Natural killer cell treated with Interleukin-12 subunit alpha and Interleukin-12 subunit beta and Interleukin-15 and Interleukin-18, amount 100 ng/mL, for 72 hours (primary cell): Measurements from ENCODE around the gene SLC2A4. TPM values are rescaled to one million over a fixed set of nuclear protein-coding genes. Genes with fewer than 3 reads are reported as not detected.

Experiments
- ATAC-seq, 2 donors: fragments of 150-1000 bp; cut with Tn5 transposase in 1 of 2; sonication (Bioruptor Pico), chemical (Tn5 transposase) in 1 of 2; 2 replicates each; pipeline ENCODE4 v1.10.0; 2021
- DNase-seq: peaks from one replicate; pipeline ENCODE4 v3.0.0; 2022; ENCODE audit warnings: low spot score
- H3K27ac Mint-ChIP-seq, 2 donors: 1 replicate in 1 of 2; 2 replicates in 1 of 2; pipeline ENCODE4 v1.8.0; 2022; ENCODE audit warnings: mixed read lengths in 2 of 2, mild to moderate bottlenecking in 1 of 2, moderate library complexity in 1 of 2
- H3K27me3 Mint-ChIP-seq, 2 donors: 1 replicate in 1 of 2; 2 replicates in 1 of 2; pipeline ENCODE4 v1.8.0; 2022; ENCODE audit warnings: mixed read lengths in 2 of 2
- H3K36me3 Mint-ChIP-seq: one replicate; pipeline ENCODE4 v1.8.0; 2022; ENCODE audit warnings: mixed read lengths
- H3K4me1 Mint-ChIP-seq, 2 donors: 1 replicate in 1 of 2; 2 replicates in 1 of 2; pipeline ENCODE4 v1.8.0; 2022; ENCODE audit warnings: low read depth in 2 of 2, mixed read lengths in 2 of 2, mild to moderate bottlenecking in 1 of 2
- H3K4me3 Mint-ChIP-seq: one replicate; pipeline ENCODE4 v1.8.0; 2022; ENCODE audit warnings: mixed read lengths
- H3K9me3 Mint-ChIP-seq: 2 replicates; pipeline ENCODE4 v1.8.0; 2022; ENCODE audit warnings: mixed read lengths
- total RNA-seq, 2 donors: library from RNA; stranded (reverse); gene quantifications; one replicate each; pipeline ENCODE4 v1.2.3, GENCODE V29; 2022

SLC2A4 gene
- total RNA-seq, 2 donors from 2014 or later, result 0.50 TPM; not detected in 1

GRCh38 chr17:7253082-7253481, 28.4 kb upstream of the SLC2A4 start:
- peak overlapping the region; percentile 94 for H3K4me3 Mint-ChIP-seq
- H3K36me3 Mint-ChIP-seq, result peaks cover 19% of the 10 kb centered on the region
- H3K27ac Mint-ChIP-seq, result peak overlapping the region; percentile 86 to 97
- H3K4me1 Mint-ChIP-seq, result peaks cover 41 to 46% of the 10 kb centered on the region in 2 donors
- DNase-seq (no peak), ATAC-seq (no peak)
- no peaks in the 10 kb centered on the region for H3K9me3 Mint-ChIP-seq
- no peaks in the 10 kb centered on the region for H3K27me3 Mint-ChIP-seq

GRCh38 chr17:7254511-7254910, 27.0 kb upstream of the SLC2A4 start:
- Mint-ChIP-seq H3K9me3 (no peaks in the 10 kb centered on the region), H3K4me3 (no peak overlapping the region)

GRCh38 chr17:7256766-7257456, 24.6 kb upstream of the SLC2A4 start:
- no peak for DNase-seq
- H3K4me1 Mint-ChIP-seq, result peaks cover 23 to 28% of the 10 kb centered on the region in 2 donors
- H3K9me3 Mint-ChIP-seq, result no peaks in the 10 kb centered on the region
- H3K27ac Mint-ChIP-seq, result no peak overlapping the region
- H3K36me3 Mint-ChIP-seq, result peaks cover 19% of the 10 kb centered on the region
- H3K4me3 Mint-ChIP-seq, result no peak overlapping the region
- no peaks in the 10 kb centered on the region for H3K27me3 Mint-ChIP-seq
- ATAC-seq, result no peak

More at GRCh38 chr17:7254511-7254910, 27.0 kb upstream of the SLC2A4 start:
- H3K4me1 Mint-ChIP-seq, result peaks cover 37 to 38% of the 10 kb centered on the region in 2 donors
- H3K27me3 Mint-ChIP-seq, result no peaks in the 10 kb centered on the region
- peak overlapping the region in 1 of 2 donors; percentile 49 for H3K27ac Mint-ChIP-seq
- no peak for DNase-seq
- no peak for ATAC-seq
- H3K36me3 Mint-ChIP-seq, result peaks cover 19% of the 10 kb centered on the region

GRCh38 chr17:7258731-7259554, 22.6 kb upstream of the SLC2A4 start:
- ATAC-seq (no peak), DNase-seq (no peak)
- Mint-ChIP-seq H3K4me1 (peaks cover 21 to 24% of the 10 kb centered on the region in 2 donors), H3K36me3 (peaks cover 12% of the 10 kb centered on the region), H3K9me3 (no peaks in the 10 kb centered on the region), H3K4me3 (no peak overlapping the region), H3K27me3 (peaks cover 12 to 14% of the 10 kb centered on the region in 2 donors), H3K27ac (no peak overlapping the region)

- H3K9me3 Mint-ChIP-seq, result no peaks in the 10 kb centered on the region
- H3K36me3 Mint-ChIP-seq, result peaks cover 11% of the 10 kb centered on the region
- H3K4me3 Mint-ChIP-seq, result no peak overlapping the region
- DNase-seq, result no peak
- H3K27me3 Mint-ChIP-seq, result peaks cover 14 to 18% of the 10 kb centered on the region in 2 donors
- H3K27ac Mint-ChIP-seq, result no peak overlapping the region
- H3K4me1 Mint-ChIP-seq, result peaks cover 21 to 24% of the 10 kb centered on the region in 2 donors
- no peak for ATAC-seq
These were observed 22.0 kb upstream of the SLC2A4 start for GRCh38 chr17:7259555-7259889.

- DNase-seq (no peak), ATAC-seq (no peak)
- Mint-ChIP-seq H3K27me3 (peaks cover 14 to 18% of the 10 kb centered on the region in 2 donors), H3K4me3 (no peak overlapping the region), H3K36me3 (peaks cover 6% of the 10 kb centered on the region), H3K9me3 (no peaks in the 10 kb centered on the region), H3K4me1 (peaks cover 17 to 24% of the 10 kb centered on the region in 2 donors), H3K27ac (no peak overlapping the region)
These were observed 21.4 kb upstream of the SLC2A4 start for GRCh38 chr17:7260151-7260550.

- DNase-seq, result no peak
These were observed 20.7 kb upstream of the SLC2A4 start for GRCh38 chr17:7260651-7261378.

GRCh38 chr17:7261379-7262191, 19.9 kb upstream of the SLC2A4 start:
- peaks cover 17 to 20% of the 10 kb centered on the region in 2 donors for H3K27me3 Mint-ChIP-seq
- DNase-seq (no peak), ATAC-seq (peak; percentile 62 to 70)
- peaks cover 1% of the 10 kb centered on the region for H3K36me3 Mint-ChIP-seq
- H3K27ac Mint-ChIP-seq, result no peak overlapping the region
- H3K9me3 Mint-ChIP-seq, result no peaks in the 10 kb centered on the region
- H3K4me3 Mint-ChIP-seq, result peak overlapping the region; percentile 49
- H3K4me1 Mint-ChIP-seq, result peaks cover 17 to 24% of the 10 kb centered on the region in 2 donors

More at GRCh38 chr17:7260651-7261378, 20.7 kb upstream of the SLC2A4 start:
- Mint-ChIP-seq H3K27me3 (peaks cover 14 to 18% of the 10 kb centered on the region in 2 donors), H3K9me3 (no peaks in the 10 kb centered on the region), H3K4me3 (peak overlapping the region; percentile 42), H3K4me1 (peaks cover 17 to 24% of the 10 kb centered on the region in 2 donors), H3K27ac (no peak overlapping the region), H3K36me3 (peaks cover 6% of the 10 kb centered on the region)
- ATAC-seq, result peak; percentile 76 to 78

- Mint-ChIP-seq H3K36me3 (no peaks in the 10 kb centered on the region), H3K4me3 (peak within 1 kb of the TSS; percentile 67), H3K27ac (peak within 1 kb of the TSS in 1 of 2 donors; percentile 49), H3K9me3 (no peaks in the 10 kb centered on the region), H3K4me1 (peaks cover 17 to 24% of the 10 kb centered on the region in 2 donors), H3K27me3 (peaks cover 20 to 25% of the 10 kb centered on the region in 2 donors)
- ATAC-seq (no peak), DNase-seq (no peak)
These were observed 19.2 kb upstream of the SLC2A4 start, which contains the start of gene CLDN7 for GRCh38 chr17:7262192-7262934. Gene CLDN7 (minus strand): TSS chr17:7262478. CDS start chr17:7262043, 435 bp downstream.

- H3K27me3 Mint-ChIP-seq, result peaks cover 20 to 25% of the 10 kb centered on the region in 2 donors
- H3K36me3 Mint-ChIP-seq, result no peaks in the 10 kb centered on the region
- DNase-seq (no peak), ATAC-seq (peak in 1 of 2 donors; percentile 11)
- H3K27ac Mint-ChIP-seq, result peak overlapping the region in 1 of 2 donors; percentile 49
- peaks cover 17 to 24% of the 10 kb centered on the region in 2 donors for H3K4me1 Mint-ChIP-seq
- H3K9me3 Mint-ChIP-seq, result no peaks in the 10 kb centered on the region
- peak overlapping the region; percentile 67 for H3K4me3 Mint-ChIP-seq
These were observed 18.4 kb upstream of the SLC2A4 start for GRCh38 chr17:7262935-7263800.

- Mint-ChIP-seq H3K27ac (peak overlapping the region in 1 of 2 donors; percentile 49), H3K4me3 (peak overlapping the region; percentile 67), H3K4me1 (peaks cover 17 to 24% of the 10 kb centered on the region in 2 donors), H3K36me3 (no peaks in the 10 kb centered on the region), H3K9me3 (no peaks in the 10 kb centered on the region), H3K27me3 (peaks cover 20 to 25% of the 10 kb centered on the region in 2 donors)
- DNase-seq (no peak), ATAC-seq (no peak)
These were observed 17.8 kb upstream of the SLC2A4 start for GRCh38 chr17:7263801-7264078.

- peaks cover 15 to 17% of the 10 kb centered on the region in 2 donors for H3K4me1 Mint-ChIP-seq
These were observed 14.7 kb upstream of the SLC2A4 start for GRCh38 chr17:7266784-7267183.

More at GRCh38 chr17:7266784-7267183, 14.7 kb upstream of the SLC2A4 start:
- no peak for DNase-seq
- no peak overlapping the region for H3K4me3 Mint-ChIP-seq
- H3K27me3 Mint-ChIP-seq, result peaks cover 20 to 25% of the 10 kb centered on the region in 2 donors
- H3K27ac Mint-ChIP-seq, result no peak overlapping the region
- H3K9me3 Mint-ChIP-seq, result no peaks in the 10 kb centered on the region
- no peaks in the 10 kb centered on the region for H3K36me3 Mint-ChIP-seq
- no peak for ATAC-seq
